GM12892 (cell line): Measurements from ENCODE around the gene ABCB6.

Experiments
- POLR2A ChIP-seq: IDR thresholded peaks from 2 replicates; pipeline ENCODE4 v1.6.1; 2011; ENCODE audit warnings: low read depth, low read length, control low read depth
- TAF1 ChIP-seq: IDR thresholded peaks from 2 replicates; pipeline ENCODE4 v1.6.1; 2011; ENCODE audit warnings: low read depth, mild to moderate bottlenecking, control low read depth, low read length, borderline replicate concordance

GRCh38 chr2:219245899-219246230 lies 27.1 kb upstream of the ABCB6 start:
- TF ChIP-seq POLR2A = no peak
- no peak for TF ChIP-seq TAF1
